Fibroblast of lung (primary cell): ENCODE data around the gene ADCK1. TPM values are rescaled to one million over a fixed set of nuclear protein-coding genes. Genes with fewer than 3 reads are reported as not detected.

Experiments used
- DNase-seq, 2 donors: peaks; one replicate each; pipeline versions ENCODE4 v3.0.0 to v3.0.0-alpha.2; 2010; ENCODE audit warnings: low read depth in 2 of 2
- H2AFZ ChIP-seq: 2 replicates; pipeline ENCODE4 v1.5.1; 2012; ENCODE audit warnings: low read length, control low read depth, inconsistent platforms
- H3K27ac ChIP-seq: 2 replicates; pipeline ENCODE4 v1.5.1; 2011; ENCODE audit warnings: low read length, control low read depth; ENCODE audit not compliant: insufficient read depth
- H3K27me3 ChIP-seq: 2 replicates; pipeline ENCODE4 v1.5.1; 2011; ENCODE audit warnings: mild to moderate bottlenecking, low read length; ENCODE audit not compliant: control insufficient read depth, insufficient read depth
- H3K36me3 ChIP-seq: 2 replicates; pipeline ENCODE4 v1.5.1; 2011; ENCODE audit warnings: low read length; ENCODE audit not compliant: control insufficient read depth, insufficient read depth
- H3K4me1 ChIP-seq: 2 replicates; pipeline ENCODE4 v1.5.1; 2011; ENCODE audit warnings: low read length; ENCODE audit not compliant: control insufficient read depth, insufficient read depth; ENCODE audit errors: extremely low read depth
- H3K4me2 ChIP-seq: 2 replicates; pipeline ENCODE4 v1.5.1; 2011; ENCODE audit warnings: low read length, control low read depth; ENCODE audit not compliant: insufficient read depth; ENCODE audit errors: extremely low read depth
- H3K4me3 ChIP-seq, 4 experiments: fragments of 200-600 bp in 1 of 4; sonication (generic) in 1 of 4; replicated peaks in 1 of 4; 2 replicates each; pipeline ENCODE4 v1.5.1; 2011 to 2016; ENCODE audit warnings: low read length in 4 of 4, low read depth in 3 of 4, mild to moderate bottlenecking in 3 of 4, control low read depth in 2 of 4, inconsistent platforms in 1 of 4, mixed read lengths in 1 of 4; ENCODE audit not compliant: insufficient read depth in 1 of 4; ENCODE audit errors: control extremely low read depth in 1 of 4
- H3K79me2 ChIP-seq: 2 replicates; pipeline ENCODE4 v1.5.1; 2012; ENCODE audit warnings: mild to moderate bottlenecking, low read length, inconsistent platforms; ENCODE audit not compliant: control insufficient read depth, insufficient read depth
- H3K9ac ChIP-seq: 2 replicates; pipeline ENCODE4 v1.5.1; 2011; ENCODE audit warnings: mild to moderate bottlenecking, low read length, control low read depth; ENCODE audit not compliant: insufficient read depth
- H3K9me3 ChIP-seq: 2 replicates; pipeline ENCODE4 v1.5.1; 2012; ENCODE audit warnings: low read depth, low read length; ENCODE audit not compliant: control insufficient read depth, insufficient read depth
- H4K20me1 ChIP-seq: 2 replicates; pipeline ENCODE4 v1.5.1; 2011; ENCODE audit warnings: low read length; ENCODE audit not compliant: control insufficient read depth, insufficient read depth; ENCODE audit errors: extremely low read depth
- CTCF ChIP-seq, 2 donors: IDR thresholded peaks in 1 of 2; conservative IDR thresholded peaks in 1 of 2; 1 replicate in 1 of 2; 2 replicates in 1 of 2; pipeline ENCODE4 v1.5.1; 2011 to 2012; ENCODE audit warnings: low read length in 2 of 2, control low read depth in 1 of 2, inconsistent platforms in 1 of 2, low read depth in 1 of 2, mild to moderate bottlenecking in 1 of 2
- EZH2 ChIP-seq: IDR thresholded peaks from 2 replicates; pipeline ENCODE4 v1.5.1; 2012; ENCODE audit warnings: low read length, control low read depth, mild to moderate bottlenecking; ENCODE audit errors: missing control alignments
- polyA minus RNA-seq: library from RNA; depleted of rRNA, polyadenylated mRNA; stranded (reverse); fragments of >200 nt; gene quantifications from 2 replicates; pipeline ENCODE4 v1.2.3, GENCODE V29; 2011; ENCODE audit warnings: low replicate concordance
- polyA plus RNA-seq, 2 donors: library from polyadenylated mRNA; depleted of rRNA in 1 of 2; stranded (reverse) in 1 of 2; unstranded in 1 of 2; fragments of >200 nt; gene quantifications; 2 replicates each; pipeline ENCODE4 v1.2.1, GENCODE V29; 2011 to 2012; ENCODE audit warnings: missing spikeins in 1 of 2
- total RNA-seq: library from RNA; depleted of rRNA; stranded (reverse); fragments of >200 nt; gene quantifications from 2 replicates; pipeline ENCODE4 v1.2.1, GENCODE V29; 2014

The ADCK1 gene
- total RNA-seq (4.6 and 5.4 TPM in 2 replicates), polyA plus RNA-seq (4.8 and 5.4 TPM in 2 replicates), polyA minus RNA-seq (7.5 and 18.0 TPM in 2 replicates)
- polyA plus RNA-seq (2012), result 4.2 and 4.4 TPM in 2 replicates

DNA sequence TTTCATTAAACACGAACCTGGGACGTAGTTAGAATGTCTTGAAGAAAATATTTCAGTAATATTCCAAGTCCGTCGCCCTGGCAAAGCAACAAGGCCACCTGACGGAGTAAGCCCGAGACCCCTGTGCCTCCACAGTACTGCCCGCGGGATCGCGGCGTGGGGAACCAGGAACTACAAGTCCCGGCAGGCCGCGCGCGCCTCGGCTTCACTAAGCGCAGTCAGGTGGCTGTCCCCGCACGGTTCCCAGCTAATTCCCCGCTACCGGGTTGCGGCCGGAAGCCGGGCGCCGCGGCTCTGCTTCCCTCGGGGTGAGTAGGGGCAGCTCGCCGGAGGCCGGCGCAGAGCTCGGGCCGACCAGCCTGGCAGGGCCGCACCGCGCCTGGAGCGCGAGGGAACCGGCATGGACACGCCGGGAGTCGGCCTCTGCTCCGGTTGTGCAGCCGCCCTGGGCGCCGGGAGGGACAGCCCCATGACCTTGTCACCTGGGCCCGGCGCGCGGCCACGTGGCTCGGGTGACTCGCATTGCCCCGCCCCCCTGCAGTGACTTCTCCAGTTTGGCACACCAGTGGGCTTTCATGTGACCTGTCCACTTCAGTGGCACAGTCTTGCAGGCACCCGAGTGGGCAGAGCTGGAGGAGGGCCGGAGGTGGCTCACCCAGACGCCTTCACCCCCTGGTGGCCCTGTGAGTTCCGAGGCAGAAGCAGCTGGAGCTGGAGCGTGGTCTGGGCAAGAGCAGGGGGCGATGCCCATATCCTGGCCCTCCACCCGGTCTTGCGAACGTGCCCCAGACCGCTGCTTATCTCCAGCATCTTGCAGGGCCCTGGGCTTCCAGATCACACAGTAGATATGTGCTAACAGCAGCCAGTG lies at the start of gene ADCK1:
Gene ADCK1, plus strand, starts transcription at position 247 of the 868 bp plus-strand sequence. CDS start 18,870 bp downstream, outside the sequence.
- H3K4me3 ChIP-seq, result peak within 1 kb of the TSS; percentile 74 to 86 (median 80)
- peak within 1 kb of the TSS; percentile 72 for H3K9ac ChIP-seq
- no peaks in the 10 kb centered on the region for H3K9me3 ChIP-seq
- peak within 1 kb of the TSS; percentile 76 for H3K27ac ChIP-seq
- no peaks in the 10 kb centered on the region for H3K27me3 ChIP-seq
- peak; percentile 77 to 78 for DNase-seq
- no peaks in the 10 kb centered on the region for H3K79me2 ChIP-seq
- TF ChIP-seq EZH2 (no peak), CTCF (conservative IDR thresholded peaks at IDR 0.05 in 1 of 2, IDR thresholded peaks at IDR 0.05 in 1 of 2; ENCODE audit: low read depth in 1 of 2, low read length in 2 of 2) (peak; percentile 35 to 49)
- no peaks in the 10 kb centered on the region for H3K36me3 ChIP-seq
- H4K20me1 ChIP-seq, result no peaks in the 10 kb centered on the region
- H3K4me1 ChIP-seq, result no peaks in the 10 kb centered on the region
- peak within 1 kb of the TSS; percentile 93 for H3K4me2 ChIP-seq
- peak within 1 kb of the TSS; percentile 91 for H2AFZ ChIP-seq

- no peaks in the 10 kb centered on the region for H3K9me3 ChIP-seq
- no peak overlapping the region for H3K4me2 ChIP-seq
- H3K79me2 ChIP-seq, result peaks cover 22% of the 10 kb centered on the region
Observed at GRCh38 chr14:77752266-77752665, 47.6 kb upstream of the ADCK1 start.

More at GRCh38 chr14:77752266-77752665, 47.6 kb upstream of the ADCK1 start:
- no peak overlapping the region for H3K27ac ChIP-seq
- no peak overlapping the region for H2AFZ ChIP-seq
- no peak overlapping the region for H3K9ac ChIP-seq
- H3K27me3 ChIP-seq, result no peaks in the 10 kb centered on the region
- H3K36me3 ChIP-seq, result peaks cover 5% of the 10 kb centered on the region
- TF ChIP-seq EZH2, result no peak
- no peak for TF ChIP-seq CTCF (conservative IDR thresholded peaks at IDR 0.05 in 1 of 2, IDR thresholded peaks at IDR 0.05 in 1 of 2; ENCODE audit: low read depth in 1 of 2, low read length in 2 of 2)
- no peak for DNase-seq
- no peaks in the 10 kb centered on the region for H4K20me1 ChIP-seq
- H3K4me3 ChIP-seq, result no peak overlapping the region
- no peaks in the 10 kb centered on the region for H3K4me1 ChIP-seq
